WTC11 (cell line): ENCODE measurements around the gene ZBTB11. TPM values are rescaled to one million over a fixed set of nuclear protein-coding genes. Genes with fewer than 3 reads are reported as not detected.

Source experiments
- ATAC-seq: fragments of 200-7000 bp; cut with Tn5 transposase; 2 replicates; pipeline ENCODE4 v1.10.0; 2021; ENCODE audit warnings: mild to moderate bottlenecking, moderate library complexity
- CTCF ChIA-PET: fragments of 300-600 bp; sonication (Branson Sonifier 250); formaldehyde crosslinking; loops from one replicate; lab custom pipeline; 2021; ENCODE audit warnings: antibody characterized with exemption; lab: Charles Lee
- POLR2A ChIA-PET: fragments of 350-600 bp; sonication (Branson Sonifier 250); formaldehyde crosslinking; loops from one replicate; lab custom pipeline; 2021; ENCODE audit warnings: antibody characterized with exemption; lab: Charles Lee
- DNase-seq: peaks from one replicate; pipeline ENCODE4 v3.0.0; 2021; ENCODE audit warnings: low spot score
- H3K27ac Mint-ChIP-seq: 2 replicates; pipeline ENCODE4 v1.8.0; 2021; ENCODE audit warnings: mixed read lengths
- H3K27me3 Mint-ChIP-seq: 2 replicates; pipeline ENCODE4 v1.8.0; 2021; ENCODE audit warnings: low read depth, mild to moderate bottlenecking, moderate library complexity, mixed read lengths
- H3K36me3 Mint-ChIP-seq: 2 replicates; pipeline ENCODE4 v1.8.0; 2021; ENCODE audit warnings: mixed read lengths
- H3K4me1 Mint-ChIP-seq: 2 replicates; pipeline ENCODE4 v1.8.0; 2022; ENCODE audit warnings: mixed read lengths
- H3K4me3 Mint-ChIP-seq: 2 replicates; pipeline ENCODE4 v1.8.0; 2021; ENCODE audit warnings: mild to moderate bottlenecking, moderate library complexity, mixed read lengths
- H3K9me3 Mint-ChIP-seq: 2 replicates; pipeline ENCODE4 v1.8.0; 2021; ENCODE audit warnings: mixed read lengths
- ATF1 ChIP-seq: sonication (generic); formaldehyde crosslinking; IDR thresholded peaks from 2 replicates; pipeline ENCODE4 v1.8.1; 2023; ENCODE audit warnings: mild to moderate bottlenecking, moderate library complexity, missing genetic modification reagents
- FOXK1 ChIP-seq: sonication (generic); formaldehyde crosslinking; IDR thresholded peaks from 2 replicates; pipeline ENCODE4 v1.8.0; 2022; ENCODE audit warnings: mild to moderate bottlenecking, moderate library complexity, missing genetic modification reagents
- GABPB1 ChIP-seq: sonication (generic); formaldehyde crosslinking; IDR thresholded peaks from 2 replicates; pipeline ENCODE4 v1.8.1; 2023; ENCODE audit warnings: mild to moderate bottlenecking, missing genetic modification reagents
- HMGA2 ChIP-seq: fragments of 250-450 bp; sonication (Bioruptor Pico); IDR thresholded peaks from 2 replicates; pipeline ENCODE4 v1.4.0; 2021; ENCODE audit warnings: mild to moderate bottlenecking, moderate library complexity
- HMGXB4 ChIP-seq: sonication (generic); formaldehyde crosslinking; IDR thresholded peaks from 2 replicates; pipeline ENCODE4 v1.8.1; 2023; ENCODE audit warnings: mild to moderate bottlenecking, moderate library complexity, missing genetic modification reagents
- IRF1 ChIP-seq: sonication (generic); formaldehyde crosslinking; IDR thresholded peaks from 2 replicates; pipeline ENCODE4 v1.8.0; 2023; ENCODE audit warnings: missing genetic modification reagents
- IRF2 ChIP-seq: sonication (generic); formaldehyde crosslinking; IDR thresholded peaks from 2 replicates; pipeline ENCODE4 v1.8.0; 2022; ENCODE audit warnings: low read depth, missing genetic modification reagents, borderline replicate concordance
- JAZF1 ChIP-seq: fragments of 250-450 bp; sonication (Bioruptor Pico); IDR thresholded peaks from 2 replicates; pipeline ENCODE4 v1.9.0; 2021; ENCODE audit warnings: moderate library complexity, mild to moderate bottlenecking, inconsistent platforms
- JUN ChIP-seq: sonication (generic); formaldehyde crosslinking; IDR thresholded peaks from 2 replicates; pipeline ENCODE4 v1.8.0; 2023; ENCODE audit warnings: mild to moderate bottlenecking, missing genetic modification reagents
- MLX ChIP-seq: sonication (generic); formaldehyde crosslinking; IDR thresholded peaks from 2 replicates; pipeline ENCODE4 v1.8.1; 2023; ENCODE audit warnings: mild to moderate bottlenecking, missing genetic modification reagents, moderate library complexity
- MYBL2 ChIP-seq: sonication (generic); formaldehyde crosslinking; IDR thresholded peaks from 2 replicates; pipeline ENCODE4 v1.8.1; 2023; ENCODE audit warnings: mild to moderate bottlenecking, moderate library complexity, missing genetic modification reagents
- NFATC4 ChIP-seq: fragments of 250-450 bp; sonication (Bioruptor Pico); IDR thresholded peaks from 2 replicates; pipeline ENCODE4 v1.9.0; 2021; ENCODE audit warnings: mild to moderate bottlenecking
- NR2C2 ChIP-seq: sonication (generic); formaldehyde crosslinking; IDR thresholded peaks from 2 replicates; pipeline ENCODE4 v1.8.0; 2022; ENCODE audit warnings: mild to moderate bottlenecking, missing genetic modification reagents
- PRRX2 ChIP-seq: fragments of 250-450 bp; sonication (Bioruptor Pico); IDR thresholded peaks from 2 replicates; pipeline ENCODE4 v1.8.0; 2021; ENCODE audit warnings: mild to moderate bottlenecking
- SMAD3 ChIP-seq: sonication (generic); formaldehyde crosslinking; IDR thresholded peaks from 2 replicates; pipeline ENCODE4 v1.8.0; 2022; ENCODE audit warnings: missing genetic modification reagents, mild to moderate bottlenecking, borderline replicate concordance
- SMAD4 ChIP-seq: sonication (generic); formaldehyde crosslinking; IDR thresholded peaks from 2 replicates; pipeline ENCODE4 v1.8.0; 2022; ENCODE audit warnings: mild to moderate bottlenecking, missing genetic modification reagents
- SP1 ChIP-seq: sonication (generic); formaldehyde crosslinking; conservative IDR thresholded peaks from 2 replicates; pipeline ENCODE4 v1.8.1; 2022; ENCODE audit warnings: missing genetic modification reagents
- TCF7 ChIP-seq: sonication (generic); formaldehyde crosslinking; IDR thresholded peaks from 2 replicates; pipeline ENCODE4 v1.8.0; 2022; ENCODE audit warnings: mild to moderate bottlenecking, low read depth, missing genetic modification reagents, moderate library complexity
- TEAD1 ChIP-seq: sonication (generic); formaldehyde crosslinking; IDR thresholded peaks from 2 replicates; pipeline ENCODE4 v1.8.0; 2022; ENCODE audit warnings: mild to moderate bottlenecking, missing genetic modification reagents
- USF1 ChIP-seq: sonication (generic); formaldehyde crosslinking; IDR thresholded peaks from 2 replicates; pipeline ENCODE4 v1.8.0; 2022; ENCODE audit warnings: mild to moderate bottlenecking, missing genetic modification reagents
- ZBTB21 ChIP-seq: sonication (generic); formaldehyde crosslinking; IDR thresholded peaks from 2 replicates; pipeline ENCODE4 v1.8.1; 2023; ENCODE audit warnings: mild to moderate bottlenecking, missing genetic modification reagents, borderline replicate concordance
- ZNF138 ChIP-seq: sonication (generic); formaldehyde crosslinking; conservative IDR thresholded peaks from 2 replicates; pipeline ENCODE4 v1.8.1; 2022; ENCODE audit warnings: mild to moderate bottlenecking, moderate library complexity, missing genetic modification reagents
- ZNF219 ChIP-seq: sonication (generic); formaldehyde crosslinking; IDR thresholded peaks from 2 replicates; pipeline ENCODE4 v1.8.0; 2023; ENCODE audit warnings: missing genetic modification reagents, mild to moderate bottlenecking, borderline replicate concordance
- ZNF416 ChIP-seq: fragments of 250-450 bp; sonication (Bioruptor Pico); IDR thresholded peaks from 2 replicates; pipeline ENCODE4 v1.9.0; 2021; ENCODE audit warnings: mild to moderate bottlenecking, inconsistent platforms
- total RNA-seq: library from RNA; stranded (reverse); gene quantifications from 3 replicates; pipeline ENCODE4 v1.2.3, GENCODE V29; 2021
- TF ChIP-seq, protein P1 (sequence below): fragments of 250-450 bp; sonication (Bioruptor Pico); IDR thresholded peaks from 2 replicates; pipeline ENCODE4 v1.9.0; 2021; ENCODE audit warnings: mild to moderate bottlenecking
- TF ChIP-seq, protein P2 (sequence below): sonication (generic); formaldehyde crosslinking; IDR thresholded peaks from 2 replicates; pipeline ENCODE4 v1.8.1; 2023; ENCODE audit warnings: mild to moderate bottlenecking, missing genetic modification reagents, moderate library complexity
- TF ChIP-seq, protein P3 (sequence below): sonication (generic); formaldehyde crosslinking; IDR thresholded peaks from 2 replicates; pipeline ENCODE4 v1.8.1; 2023; ENCODE audit warnings: mild to moderate bottlenecking, missing genetic modification reagents, borderline replicate concordance

The ZBTB11 gene
- total RNA-seq, 1 experiment from 2014 or later: 13.5 TPM

DNA sequence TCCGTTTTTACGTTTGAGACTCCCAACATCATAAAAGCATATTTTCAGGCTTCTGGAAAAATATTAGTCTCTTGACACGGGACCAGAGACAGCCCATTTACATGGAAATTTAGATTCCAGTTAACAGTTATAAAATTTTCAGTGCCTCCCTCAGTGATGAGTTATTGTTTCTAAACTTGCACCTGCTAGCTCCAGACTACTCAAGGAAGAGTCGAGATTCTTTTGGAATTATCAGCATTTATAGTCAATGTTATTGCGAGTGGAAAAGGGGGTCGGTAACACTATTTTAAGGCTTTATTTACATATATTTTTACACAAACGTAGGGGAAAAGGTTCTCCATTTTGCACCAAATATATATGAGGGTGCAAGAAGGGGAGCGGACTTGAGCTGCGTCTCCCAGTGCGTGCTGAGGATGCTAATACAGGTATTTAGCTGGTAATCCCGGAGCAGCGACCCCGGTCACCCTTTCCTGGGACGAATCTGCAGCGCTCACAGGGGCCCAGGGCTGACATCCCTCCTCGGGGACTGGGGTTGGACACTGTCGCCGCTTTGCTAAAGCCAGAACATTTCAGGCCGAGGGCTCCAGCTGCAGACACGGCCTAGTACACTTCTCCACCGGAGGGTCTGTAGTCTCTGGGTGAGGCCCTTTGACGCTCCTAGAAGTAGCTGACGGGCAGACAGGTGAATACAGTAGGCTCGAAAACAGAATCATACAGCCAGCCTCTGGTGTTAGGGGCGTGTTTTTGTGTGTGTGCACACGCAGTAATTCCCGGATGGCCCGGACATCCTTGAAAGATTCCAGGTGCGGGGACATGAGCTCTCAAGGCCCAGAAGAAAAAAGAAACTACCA lies 729 bp upstream of the ZBTB11 start (continued):
- TF ChIP-seq TCF7 (CRISPR knock-in tag) (no peak), HMGA2 (CRISPR knock-in tag) (no peak), ATF1 (CRISPR knock-in tag) (no peak), SP1 (CRISPR knock-in tag) (no peak), ZNF138 (CRISPR knock-in tag) (no peak), NR2C2 (CRISPR knock-in tag) (no peak), ZBTB21 (no peak), MYBL2 (CRISPR knock-in tag) (no peak), ZNF219 (CRISPR knock-in tag) (no peak), MLX (CRISPR knock-in tag) (no peak)
- TF ChIP-seq, protein P1, sequence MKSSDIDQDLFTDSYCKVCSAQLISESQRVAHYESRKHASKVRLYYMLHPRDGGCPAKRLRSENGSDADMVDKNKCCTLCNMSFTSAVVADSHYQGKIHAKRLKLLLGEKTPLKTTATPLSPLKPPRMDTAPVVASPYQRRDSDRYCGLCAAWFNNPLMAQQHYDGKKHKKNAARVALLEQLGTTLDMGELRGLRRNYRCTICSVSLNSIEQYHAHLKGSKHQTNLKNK (CRISPR knock-in tag): no peak
- TF ChIP-seq, protein P2, sequence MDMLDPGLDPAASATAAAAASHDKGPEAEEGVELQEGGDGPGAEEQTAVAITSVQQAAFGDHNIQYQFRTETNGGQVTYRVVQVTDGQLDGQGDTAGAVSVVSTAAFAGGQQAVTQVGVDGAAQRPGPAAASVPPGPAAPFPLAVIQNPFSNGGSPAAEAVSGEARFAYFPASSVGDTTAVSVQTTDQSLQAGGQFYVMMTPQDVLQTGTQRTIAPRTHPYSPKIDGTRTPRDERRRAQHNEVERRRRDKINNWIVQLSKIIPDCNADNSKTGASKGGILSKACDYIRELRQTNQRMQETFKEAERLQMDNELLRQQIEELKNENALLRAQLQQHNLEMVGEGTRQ: no peak

DNA sequence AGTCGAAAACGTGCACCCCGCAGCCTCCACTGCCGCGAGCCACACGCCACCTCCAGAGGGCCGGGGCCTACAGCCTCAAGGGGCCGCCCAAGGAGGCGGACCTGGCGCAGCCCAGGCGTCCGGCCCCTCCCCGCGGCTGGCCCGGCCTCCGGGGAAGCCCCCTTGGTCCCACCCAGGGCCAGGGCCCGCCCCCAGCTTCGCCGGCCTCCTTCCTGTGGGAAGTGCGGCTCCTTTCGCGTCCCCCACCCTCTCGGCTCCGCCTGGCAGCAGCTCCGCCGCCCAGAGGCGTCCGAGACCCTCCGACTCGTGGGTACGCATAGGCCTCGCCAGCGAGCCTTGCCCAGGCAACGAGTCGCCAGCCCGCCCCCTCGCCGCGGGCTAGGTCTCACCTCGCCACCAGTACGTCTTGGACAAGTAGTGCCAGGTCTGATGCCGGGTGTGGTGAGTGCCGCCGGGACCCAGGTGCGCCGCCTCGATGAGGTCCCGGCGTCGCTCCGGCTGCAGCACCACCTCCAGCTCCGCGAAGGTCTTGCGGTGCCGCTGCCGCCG lies 642 bp downstream of the ZBTB11 start:
- ChIA-PET CTCF (interaction anchor here (0.9 to 4.2 kb wide), 4 partner anchors 9 to 103 kb away, joined by 3 to 23 read pairs (median 8); partner anchors contain the start of genes CEP97, PCNP and RPL24), POLR2A (interaction anchor here (0.5 to 3.7 kb wide), 11 partner anchors 8 to 181 kb away, joined by 3 to 34 read pairs (median 4); partner anchors contain the start of genes CEP97, NFKBIZ, PCNP and RPL24)
- Mint-ChIP-seq H3K9me3 (no peaks in the 10 kb centered on the region), H3K36me3 (peaks cover 19% of the 10 kb centered on the region), H3K27ac (peak overlapping the region; percentile 98), H3K4me1 (peaks cover 28% of the 10 kb centered on the region), H3K27me3 (no peaks in the 10 kb centered on the region), H3K4me3 (peak overlapping the region; percentile 95)
- ATAC-seq: peak; percentile 87
- peak; percentile 97 for DNase-seq
- TF ChIP-seq, protein P3, sequence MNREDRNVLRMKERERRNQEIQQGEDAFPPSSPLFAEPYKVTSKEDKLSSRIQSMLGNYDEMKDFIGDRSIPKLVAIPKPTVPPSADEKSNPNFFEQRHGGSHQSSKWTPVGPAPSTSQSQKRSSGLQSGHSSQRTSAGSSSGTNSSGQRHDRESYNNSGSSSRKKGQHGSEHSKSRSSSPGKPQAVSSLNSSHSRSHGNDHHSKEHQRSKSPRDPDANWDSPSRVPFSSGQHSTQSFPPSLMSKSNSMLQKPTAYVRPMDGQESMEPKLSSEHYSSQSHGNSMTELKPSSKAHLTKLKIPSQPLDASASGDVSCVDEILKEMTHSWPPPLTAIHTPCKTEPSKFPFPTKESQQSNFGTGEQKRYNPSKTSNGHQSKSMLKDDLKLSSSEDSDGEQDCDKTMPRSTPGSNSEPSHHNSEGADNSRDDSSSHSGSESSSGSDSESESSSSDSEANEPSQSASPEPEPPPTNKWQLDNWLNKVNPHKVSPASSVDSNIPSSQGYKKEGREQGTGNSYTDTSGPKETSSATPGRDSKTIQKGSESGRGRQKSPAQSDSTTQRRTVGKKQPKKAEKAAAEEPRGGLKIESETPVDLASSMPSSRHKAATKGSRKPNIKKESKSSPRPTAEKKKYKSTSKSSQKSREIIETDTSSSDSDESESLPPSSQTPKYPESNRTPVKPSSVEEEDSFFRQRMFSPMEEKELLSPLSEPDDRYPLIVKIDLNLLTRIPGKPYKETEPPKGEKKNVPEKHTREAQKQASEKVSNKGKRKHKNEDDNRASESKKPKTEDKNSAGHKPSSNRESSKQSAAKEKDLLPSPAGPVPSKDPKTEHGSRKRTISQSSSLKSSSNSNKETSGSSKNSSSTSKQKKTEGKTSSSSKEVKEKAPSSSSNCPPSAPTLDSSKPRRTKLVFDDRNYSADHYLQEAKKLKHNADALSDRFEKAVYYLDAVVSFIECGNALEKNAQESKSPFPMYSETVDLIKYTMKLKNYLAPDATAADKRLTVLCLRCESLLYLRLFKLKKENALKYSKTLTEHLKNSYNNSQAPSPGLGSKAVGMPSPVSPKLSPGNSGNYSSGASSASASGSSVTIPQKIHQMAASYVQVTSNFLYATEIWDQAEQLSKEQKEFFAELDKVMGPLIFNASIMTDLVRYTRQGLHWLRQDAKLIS (CRISPR knock-in tag): no peak
- 0 out of 2 replicates have a peak, but pooled peaks have one; percentile 50 for TF ChIP-seq GABPB1
- TF ChIP-seq IRF2 (CRISPR knock-in tag): no peak
- no peak for TF ChIP-seq NFATC4 (CRISPR knock-in tag)
- no peak for TF ChIP-seq SMAD3 (CRISPR knock-in tag)
- no peak for TF ChIP-seq JUN
- no peak for TF ChIP-seq SMAD4
- TF ChIP-seq IRF1 (CRISPR knock-in tag): peak; percentile 44; the same call in 1 of the 2 replicates
- no peak for TF ChIP-seq ZNF416
- no peak for TF ChIP-seq JAZF1 (CRISPR knock-in tag)
- TF ChIP-seq USF1: peak; percentile 20; the same call in 1 of the 2 replicates
- TF ChIP-seq FOXK1 (CRISPR knock-in tag): peak; percentile 31; the same call in 1 of the 2 replicates
- TF ChIP-seq TEAD1 (CRISPR knock-in tag): 0 out of 2 replicates have a peak, but pooled peaks have one; percentile 46
- TF ChIP-seq SP1 (CRISPR knock-in tag): peak; percentile 71; the same call in 1 of the 2 replicates
- TF ChIP-seq HMGXB4 (CRISPR knock-in tag): 0 out of 2 replicates have a peak, but pooled peaks have one; percentile 41
- TF ChIP-seq PRRX2: no peak
- TF ChIP-seq MYBL2 (CRISPR knock-in tag): 0 out of 2 replicates have a peak, but pooled peaks have one; percentile 12
